GM18873 (cell line): ENCODE measurements around the gene PLXND1.
"Not testable (repeated sequence)": the region's sequence is repeated elsewhere in the genome, so short reads cannot be mapped to it uniquely, and the experiment has no call there.

Source experiments
- ATAC-seq: cut with Tn5 transposase; IDR thresholded peaks from one replicate; pipeline ENCODE4 v1.9.1; 2021; ENCODE audit warnings: mild to moderate bottlenecking, moderate library complexity, moderate number of reproducible peaks; ENCODE audit not compliant: unreplicated experiment, low FRiP score

The PLXND1 gene

DNA sequence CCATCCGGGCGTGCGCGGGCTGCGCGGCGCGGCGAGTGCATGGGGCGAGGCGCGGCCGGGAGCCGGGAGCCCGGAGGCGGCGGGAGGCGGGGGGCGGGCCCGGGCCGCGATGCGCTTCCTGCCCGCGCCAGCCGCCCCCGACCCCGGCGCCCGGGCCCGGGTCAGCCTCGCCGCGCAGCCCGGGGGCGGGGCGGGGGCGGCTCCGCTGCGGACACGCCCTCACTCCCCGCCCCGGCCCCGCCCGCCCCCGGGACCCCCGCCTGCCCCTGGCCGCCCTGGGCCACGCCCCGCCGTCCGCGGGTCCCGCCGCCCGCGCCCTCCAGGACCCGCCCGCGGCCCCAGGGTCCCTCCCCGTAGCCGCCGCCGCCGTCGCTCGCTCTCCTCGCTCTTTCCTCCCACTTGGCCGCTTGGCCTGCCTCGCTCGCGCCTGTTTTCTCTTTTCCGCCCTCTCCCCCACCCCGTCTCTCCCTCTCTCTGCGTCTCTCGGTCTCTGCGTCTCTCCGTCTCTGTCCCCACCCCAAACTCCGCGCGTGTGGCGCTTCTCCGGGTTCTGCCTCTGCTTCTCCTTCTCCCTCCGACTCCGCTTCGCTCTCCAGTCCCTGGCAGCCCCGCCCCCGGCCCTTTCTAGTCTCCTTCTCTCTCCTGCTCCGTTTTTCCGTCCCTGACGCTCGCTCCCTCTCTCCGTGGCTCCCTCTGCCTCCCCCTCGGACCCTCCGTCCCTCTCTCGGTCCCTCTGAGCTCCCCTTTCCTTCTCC lies at the start of gene PLXND1:
Gene PLXND1 (minus strand): TSS at position 41 of the 755 bp plus-strand sequence. CDS start 37 bp downstream, at position 4.
- no peak for ATAC-seq

- no peak for ATAC-seq
Observed at GRCh38 chr3:129655291-129655700, 48.8 kb upstream of the PLXND1 start.

GRCh38 chr3:129654131-129654530 lies 47.7 kb upstream of the PLXND1 start:
- ATAC-seq, result no peak

- no peak for ATAC-seq
Observed at GRCh38 chr3:129653019-129653418, 46.5 kb upstream of the PLXND1 start.

- ATAC-seq, result no peak
Observed at GRCh38 chr3:129651435-129652202, 45.1 kb upstream of the PLXND1 start.

- ATAC-seq, result no peak
Observed at GRCh38 chr3:129650256-129650872, 43.9 kb upstream of the PLXND1 start.

GRCh38 chr3:129648391-129648790 lies 41.9 kb upstream of the PLXND1 start:
- ATAC-seq, result no peak

DNA sequence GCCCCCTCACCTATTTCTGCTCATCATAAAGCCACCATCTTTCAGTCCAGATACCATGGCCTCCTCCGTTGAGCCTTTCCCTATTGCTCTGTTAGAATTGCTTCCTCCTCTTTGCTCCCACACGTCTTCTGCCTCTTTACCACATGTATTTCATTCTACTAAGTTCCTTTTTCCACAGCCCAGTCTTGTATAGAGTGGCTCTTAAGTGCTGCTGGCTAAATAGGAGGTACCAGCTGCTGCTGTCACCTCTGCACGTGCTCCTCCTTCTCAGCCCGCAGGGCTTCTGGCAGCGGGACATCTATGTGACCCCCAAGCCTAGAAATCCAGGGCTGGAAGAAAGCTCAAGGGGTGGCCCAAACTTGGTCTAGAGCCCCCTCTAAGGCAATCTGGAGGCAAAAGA lies 38.8 kb upstream of the PLXND1 start:
- ATAC-seq, result no peak

DNA sequence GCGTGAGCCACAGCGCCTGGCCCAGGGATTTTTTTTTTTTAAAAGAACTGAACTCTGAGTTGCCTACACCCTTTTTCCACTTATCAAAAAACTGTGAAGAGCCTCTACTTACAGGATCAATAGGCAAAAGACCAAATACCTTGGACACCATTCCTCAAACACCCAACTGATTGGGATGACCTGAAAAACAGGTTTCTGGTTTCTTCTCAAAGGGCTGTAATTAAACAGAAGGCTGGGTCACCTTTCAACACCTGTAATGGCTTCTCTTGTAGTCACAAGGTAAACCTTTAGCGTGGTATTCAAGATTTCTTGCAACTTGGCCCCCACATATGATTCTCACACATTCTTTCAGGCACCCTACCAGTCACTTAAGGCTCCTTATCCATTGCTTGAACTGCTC lies 38.4 kb upstream of the PLXND1 start:
- no peak for ATAC-seq

DNA sequence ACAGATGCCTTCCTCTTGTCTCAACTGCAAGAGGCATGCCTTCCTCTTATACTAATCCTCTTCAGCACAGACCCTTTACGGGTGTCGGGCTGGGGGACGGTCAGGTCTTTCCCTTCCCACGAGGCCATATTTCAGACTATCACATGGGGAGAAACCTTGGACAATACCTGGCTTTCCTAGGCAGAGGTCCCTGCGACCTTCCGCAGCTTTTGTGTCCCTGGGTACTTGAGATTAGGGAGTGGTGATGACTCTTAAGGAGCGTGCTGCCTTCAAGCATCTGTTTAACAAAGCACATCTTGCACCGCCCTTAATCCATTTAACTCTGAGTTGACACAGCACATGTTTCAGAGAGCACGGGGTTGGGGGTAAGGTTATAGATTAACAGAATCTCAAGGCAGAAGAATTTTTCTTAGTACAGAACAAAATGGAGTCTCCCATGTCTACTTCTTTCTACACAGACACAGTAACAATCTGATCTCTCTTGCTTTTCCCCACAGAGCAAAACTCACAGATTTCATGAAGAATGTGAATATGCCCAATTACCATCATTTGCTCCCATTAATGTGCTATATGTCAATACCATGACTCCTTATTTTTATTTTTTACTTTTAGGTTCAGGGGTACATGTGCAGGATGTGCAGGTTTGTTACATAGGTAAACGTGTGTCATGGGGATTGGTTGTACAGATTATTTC lies 35.2 kb upstream of the PLXND1 start:
- ATAC-seq, result not testable (repeated sequence)

DNA sequence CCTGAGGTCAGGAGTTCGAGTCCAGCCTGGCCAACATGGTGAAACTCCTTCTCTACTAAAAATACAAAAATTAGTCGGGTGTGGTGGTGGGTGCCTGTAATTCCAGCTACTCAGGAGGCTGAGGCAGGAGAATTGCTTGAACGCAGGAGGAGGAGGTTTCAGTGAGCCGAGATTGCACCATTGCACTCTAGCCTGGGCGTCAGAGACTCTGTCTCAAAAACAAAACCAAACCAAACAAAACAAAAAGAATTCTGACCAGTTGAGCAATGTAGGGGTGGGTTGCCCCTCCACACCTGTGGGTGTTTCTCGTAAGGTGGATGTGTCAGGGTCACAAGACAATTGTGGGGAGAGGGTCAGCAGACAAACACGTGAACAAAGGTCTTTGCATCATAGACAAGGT lies 34.5 kb upstream of the PLXND1 start:
- ATAC-seq, result not testable (repeated sequence)

GRCh38 chr3:129638481-129638880 lies 32.0 kb upstream of the PLXND1 start:
- no peak for ATAC-seq

GRCh38 chr3:129636082-129636481 lies 29.6 kb upstream of the PLXND1 start:
- no peak for ATAC-seq

- ATAC-seq, result no peak
Observed at GRCh38 chr3:129635656-129636055, 29.2 kb upstream of the PLXND1 start.

- no peak for ATAC-seq
Observed at GRCh38 chr3:129633751-129634481, 27.4 kb upstream of the PLXND1 start.

- ATAC-seq, result no peak
Observed at GRCh38 chr3:129632977-129633376, 26.5 kb upstream of the PLXND1 start.

DNA sequence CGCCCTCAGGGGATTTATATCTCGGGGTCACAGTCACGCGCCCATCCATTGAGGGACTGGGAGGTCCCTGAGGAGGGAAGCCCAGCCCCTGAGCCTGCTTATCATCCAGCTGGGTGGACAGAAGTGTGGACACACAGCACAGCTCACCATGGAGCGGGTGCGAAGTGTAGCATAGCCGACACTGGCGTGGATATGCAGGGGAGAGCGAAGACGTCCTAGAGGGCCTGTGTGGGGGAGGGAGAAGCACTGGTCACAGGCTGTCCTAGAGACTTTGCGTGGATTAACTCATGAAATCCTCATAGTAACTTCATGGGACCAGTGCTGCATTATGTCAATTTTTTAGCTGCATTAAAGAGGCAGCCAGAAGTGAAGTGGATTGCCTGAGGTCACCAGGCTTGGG lies 26.1 kb upstream of the PLXND1 start:
- ATAC-seq, result no peak

GRCh38 chr3:129632056-129632455 lies 25.6 kb upstream of the PLXND1 start:
- no peak for ATAC-seq

GRCh38 chr3:129629011-129629410 lies 22.5 kb upstream of the PLXND1 start:
- ATAC-seq, result no peak

GRCh38 chr3:129628169-129628522 lies 21.7 kb upstream of the PLXND1 start:
- no peak for ATAC-seq
